Right renal cortex interstitium (tissue), 3 donors: ENCODE measurements around the gene TBC1D7. TPM values are rescaled to one million over a fixed set of nuclear protein-coding genes. Genes with fewer than 3 reads are reported as not detected.

Experiments
- DNase-seq, 3 donors: peaks; one replicate each; pipeline ENCODE4 v3.0.0-alpha.2; 2013; ENCODE audit warnings: low read depth in 3 of 3, low spot score in 2 of 3
- polyA plus RNA-seq, 3 donors: library from polyadenylated mRNA; unstranded; fragments of 120-200 nt; gene quantifications; one replicate each; pipeline ENCODE4 v1.2.1, GENCODE V29; 2013; ENCODE audit not compliant: insufficient read length in 3 of 3

Gene TBC1D7
- polyA plus RNA-seq, 3 donors = 33.0 to 44.9 (median 39.8) TPM

DNA sequence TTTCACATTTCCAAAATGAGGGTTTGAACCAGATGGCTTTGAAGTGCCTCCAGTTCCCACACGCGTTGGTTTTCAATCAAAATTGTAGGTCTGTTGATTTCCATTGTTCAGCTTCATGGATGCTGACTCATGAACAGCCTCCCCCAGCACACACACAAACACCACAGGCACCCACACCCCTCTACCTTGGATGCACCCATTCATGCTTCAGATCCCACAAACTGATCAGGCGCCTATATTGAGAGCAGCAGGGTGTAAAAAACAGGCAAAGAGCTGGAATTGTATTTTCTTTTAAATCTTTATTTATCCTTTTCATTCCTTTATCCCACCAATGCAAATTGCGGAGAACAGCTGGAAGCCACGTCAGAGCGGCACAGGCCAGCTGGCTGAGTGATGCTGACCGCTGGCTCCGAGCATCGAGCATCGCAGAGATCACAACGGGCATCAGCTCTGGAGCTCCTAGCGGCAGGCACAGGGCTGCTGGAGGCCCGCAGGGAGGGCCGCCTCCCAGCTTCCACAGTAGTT lies 29.3 kb upstream of the TBC1D7 start:
- DNase-seq = no peak

DNA sequence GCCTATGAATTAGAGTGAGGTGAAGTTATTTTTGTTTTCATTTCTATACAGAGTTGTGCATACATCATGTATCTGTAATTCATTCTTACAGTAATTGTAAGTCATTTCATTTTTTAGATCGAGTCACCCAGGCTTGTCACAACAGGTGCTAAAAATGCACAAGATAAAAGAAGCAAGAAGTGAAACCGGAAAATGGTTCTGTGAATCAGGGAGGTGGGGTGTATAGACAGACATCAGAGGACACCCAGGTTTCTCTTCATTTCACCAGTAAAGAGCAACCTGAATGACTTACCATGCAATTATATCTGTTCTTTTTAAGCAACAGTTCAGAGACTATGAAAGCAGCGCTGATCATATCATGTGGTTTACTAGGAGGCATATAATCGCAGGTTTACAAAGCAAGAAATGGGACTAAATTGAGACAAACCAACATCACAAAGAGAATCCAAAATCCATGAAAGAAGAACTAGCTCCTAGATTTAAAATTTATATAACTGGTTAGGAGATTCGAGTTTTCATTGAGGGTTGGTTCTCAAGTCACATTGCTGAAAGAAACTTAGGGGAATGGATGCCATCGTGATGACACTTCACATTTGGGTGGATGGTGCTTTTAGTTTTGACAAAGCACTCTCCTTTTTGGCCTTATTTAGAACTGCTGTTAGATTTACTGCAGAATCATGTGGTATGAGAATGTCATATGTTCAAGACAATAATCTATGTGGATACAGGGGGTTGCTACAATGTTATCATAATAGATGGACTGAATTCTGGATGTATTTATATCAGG lies 27.9 kb upstream of the TBC1D7 start:
- DNase-seq = no peak

DNA sequence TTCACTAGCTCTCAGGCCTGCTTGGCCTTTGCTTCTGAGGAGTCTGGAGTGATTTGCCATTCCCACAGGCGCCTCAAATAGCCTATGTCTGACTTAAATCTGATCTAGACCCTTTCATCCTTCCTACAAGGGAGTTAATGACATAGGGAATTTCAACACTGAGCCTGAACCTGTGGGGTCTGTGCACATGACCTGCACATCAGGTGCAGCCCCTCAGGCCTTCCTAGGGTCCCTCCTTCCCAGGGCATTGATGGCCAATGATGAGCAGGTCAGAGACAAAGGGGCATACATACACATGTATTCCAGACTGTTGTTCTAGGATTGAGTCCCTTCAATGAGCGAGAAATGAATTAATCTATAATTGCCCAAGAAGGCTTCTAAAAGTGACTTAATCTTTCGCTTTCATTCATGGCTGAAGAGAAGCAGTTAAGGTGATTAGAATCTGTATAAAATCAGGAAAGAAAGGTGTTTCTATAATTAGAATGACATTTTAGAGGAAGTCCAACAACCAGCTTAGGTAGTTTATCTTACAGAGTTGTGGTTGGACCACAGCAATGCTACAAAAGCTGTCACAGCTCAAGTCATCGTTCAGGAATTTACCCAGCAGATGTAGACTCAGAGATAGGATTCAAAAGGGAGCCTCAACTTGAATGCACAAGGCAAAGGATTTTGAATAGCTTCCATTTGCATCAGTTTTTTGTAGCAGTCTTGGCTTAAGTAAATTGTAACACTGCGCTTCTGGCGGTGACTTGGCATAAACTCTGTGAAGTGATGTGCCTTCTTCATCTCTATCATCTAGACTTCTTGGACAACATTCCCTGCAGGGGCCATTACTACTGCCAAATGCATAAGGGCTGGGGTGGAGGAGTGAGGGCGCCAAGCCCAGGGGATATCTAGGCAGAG lies 27.0 kb upstream of the TBC1D7 start:
- no peak for DNase-seq

DNA sequence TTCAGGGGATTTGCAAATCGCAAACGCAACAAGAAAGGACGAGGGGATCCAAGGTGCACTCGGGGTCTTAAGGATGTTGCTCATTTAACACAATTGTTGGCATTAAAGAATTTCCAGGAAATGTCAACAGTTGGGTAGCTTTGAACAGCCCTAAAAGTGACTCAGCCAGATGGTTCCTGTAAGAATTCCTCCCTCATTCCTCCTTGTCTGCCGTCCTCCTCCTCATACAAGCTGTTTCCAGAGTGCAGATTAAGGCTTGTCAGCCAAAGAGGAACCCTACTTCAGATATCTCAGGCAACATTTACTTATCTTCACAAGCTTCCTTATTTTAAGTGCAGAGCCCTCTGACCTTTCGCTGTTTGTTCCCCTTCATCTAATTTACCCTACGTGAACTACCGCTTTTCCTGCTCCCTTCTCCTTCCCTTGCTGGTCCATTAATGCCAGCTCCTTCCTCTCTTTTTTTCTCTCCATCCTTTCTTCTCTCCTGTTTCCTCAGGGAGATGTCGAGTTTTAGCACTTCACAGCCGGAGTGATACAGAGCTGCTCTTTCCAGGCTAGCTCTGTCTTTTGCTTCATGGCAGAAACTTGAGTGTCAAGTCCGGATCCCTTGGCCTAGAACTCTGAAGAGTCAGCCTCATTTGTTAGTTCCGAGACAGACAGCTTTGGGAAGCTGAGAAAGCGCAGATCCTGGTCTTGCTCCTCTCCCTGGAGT lies 26.1 kb upstream of the TBC1D7 start:
- DNase-seq = no peak

DNA sequence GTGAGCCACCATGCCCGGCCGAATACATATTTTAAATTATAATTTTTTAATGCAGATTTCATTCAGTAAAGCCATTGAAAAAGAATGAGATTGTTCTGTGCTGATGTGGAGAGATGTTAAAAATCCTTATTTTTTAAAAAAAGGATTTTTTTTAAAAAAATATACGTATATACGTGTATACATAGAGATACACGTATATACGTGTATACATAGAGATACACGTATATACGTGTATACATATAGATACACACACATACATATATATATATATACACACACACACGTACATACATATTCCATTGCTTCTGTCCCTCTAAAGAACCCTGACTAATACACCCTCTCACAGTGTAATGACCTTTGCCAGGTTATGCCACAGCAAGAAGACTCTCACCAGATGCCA lies 23.8 kb upstream of the TBC1D7 start:
- no peak for DNase-seq

DNA sequence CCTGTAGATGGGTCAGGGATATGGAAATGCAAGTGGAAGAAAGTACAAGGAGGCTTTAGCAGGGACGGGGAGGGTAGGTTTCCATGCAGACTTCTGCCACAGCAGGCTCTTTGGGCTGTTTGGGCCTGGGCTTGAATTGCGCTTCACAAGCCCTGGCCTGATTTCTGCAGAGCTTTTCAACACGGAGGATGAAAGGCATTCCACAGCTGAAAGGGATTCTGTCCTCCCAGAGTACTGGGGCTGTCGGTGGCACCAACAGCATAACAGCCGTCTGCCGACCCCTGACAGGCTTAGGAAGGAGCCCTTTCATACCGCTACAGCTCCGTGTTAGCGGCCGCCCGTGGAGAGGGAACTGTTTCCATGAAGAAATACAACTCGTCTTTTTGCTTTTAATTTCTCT lies 22.9 kb upstream of the TBC1D7 start:
- DNase-seq = no peak

DNA sequence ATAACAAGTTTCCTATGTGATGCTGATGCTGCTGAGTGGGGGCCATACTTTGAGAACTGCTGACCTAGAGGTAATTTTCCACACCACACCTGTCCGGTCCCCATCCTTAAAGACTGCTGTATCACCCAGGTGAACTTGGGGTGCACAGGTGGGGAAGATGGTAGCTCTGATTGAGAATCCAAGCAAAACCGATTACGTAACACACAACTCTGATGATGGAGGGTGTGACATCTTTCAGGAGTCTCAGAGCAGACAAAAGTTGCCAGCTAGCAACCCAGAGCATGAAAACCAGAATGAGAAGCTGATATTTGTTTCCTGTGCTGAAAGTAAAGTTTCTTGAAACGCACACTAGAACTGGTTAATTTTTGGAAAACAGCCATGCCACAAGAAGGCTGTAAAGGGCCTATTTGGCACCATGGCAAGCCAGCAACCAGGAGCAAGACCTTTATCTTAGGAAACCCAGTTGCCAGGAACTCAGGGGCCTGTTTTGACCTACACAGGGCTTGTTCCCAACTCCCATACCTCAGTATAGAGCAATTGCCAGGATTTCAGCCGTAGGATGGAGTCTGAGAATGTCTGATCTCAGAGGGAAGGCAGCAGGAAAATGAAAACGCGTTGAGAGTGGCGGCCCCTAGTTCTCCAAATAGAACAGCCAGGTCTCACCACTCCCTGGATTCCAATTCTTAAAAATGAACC lies 21.6 kb upstream of the TBC1D7 start:
- DNase-seq = no peak

DNA sequence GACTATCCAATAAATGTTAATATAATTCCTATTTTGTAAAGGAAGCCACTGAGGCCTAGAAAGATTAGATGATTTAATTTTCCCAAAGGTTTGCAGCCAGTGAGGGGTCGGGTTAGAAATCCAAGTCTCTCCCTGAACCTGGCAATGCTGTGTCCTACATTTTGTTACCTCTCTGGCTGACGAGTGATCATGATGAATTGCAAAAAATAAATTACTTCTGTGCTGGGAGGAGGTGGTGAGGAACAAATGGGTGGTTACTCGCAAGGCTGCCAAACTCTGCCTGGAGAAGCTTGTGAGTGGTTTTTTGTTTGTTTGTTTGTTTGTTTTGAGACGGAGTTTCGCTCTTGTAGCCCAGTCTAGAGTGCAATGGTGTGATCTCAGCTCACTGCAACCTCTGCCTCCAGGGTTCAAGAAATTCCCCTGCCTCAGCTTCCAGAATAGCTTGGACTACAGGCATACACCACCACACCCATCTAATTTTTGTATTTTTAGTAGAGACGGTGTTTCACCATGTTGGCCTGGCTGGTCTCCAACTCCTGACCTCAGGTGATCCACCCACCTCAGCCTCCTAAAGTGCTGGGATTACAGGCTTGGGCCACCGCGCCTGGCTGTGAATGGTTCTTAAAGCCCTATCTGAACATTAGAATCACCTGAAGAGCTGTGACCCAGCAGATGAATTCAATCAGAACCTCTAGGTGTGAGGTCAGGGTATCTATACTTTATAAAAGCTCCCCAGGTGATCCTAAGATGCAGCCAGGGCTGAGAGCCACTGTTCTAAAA lies 20.2 kb upstream of the TBC1D7 start:
- no peak for DNase-seq

DNA sequence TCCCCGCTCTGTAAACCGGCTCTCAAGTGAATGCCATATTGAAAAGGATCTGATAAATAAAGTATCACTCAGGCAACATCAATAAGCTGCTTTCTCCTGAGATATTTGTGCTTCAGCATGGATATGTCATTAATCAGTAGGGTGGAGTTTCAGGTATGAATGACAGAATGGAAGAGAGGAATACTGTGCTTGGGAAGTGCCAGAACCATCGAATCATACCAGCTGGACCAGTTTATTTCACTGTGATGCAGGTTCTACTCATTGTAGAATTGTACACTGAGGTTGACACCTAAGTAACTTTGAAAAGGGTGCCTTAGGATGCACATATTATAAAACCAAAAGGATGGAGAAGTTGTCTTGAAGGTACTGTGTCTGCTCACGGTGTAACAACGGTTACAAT lies 17.9 kb upstream of the TBC1D7 start:
- no peak for DNase-seq

DNA sequence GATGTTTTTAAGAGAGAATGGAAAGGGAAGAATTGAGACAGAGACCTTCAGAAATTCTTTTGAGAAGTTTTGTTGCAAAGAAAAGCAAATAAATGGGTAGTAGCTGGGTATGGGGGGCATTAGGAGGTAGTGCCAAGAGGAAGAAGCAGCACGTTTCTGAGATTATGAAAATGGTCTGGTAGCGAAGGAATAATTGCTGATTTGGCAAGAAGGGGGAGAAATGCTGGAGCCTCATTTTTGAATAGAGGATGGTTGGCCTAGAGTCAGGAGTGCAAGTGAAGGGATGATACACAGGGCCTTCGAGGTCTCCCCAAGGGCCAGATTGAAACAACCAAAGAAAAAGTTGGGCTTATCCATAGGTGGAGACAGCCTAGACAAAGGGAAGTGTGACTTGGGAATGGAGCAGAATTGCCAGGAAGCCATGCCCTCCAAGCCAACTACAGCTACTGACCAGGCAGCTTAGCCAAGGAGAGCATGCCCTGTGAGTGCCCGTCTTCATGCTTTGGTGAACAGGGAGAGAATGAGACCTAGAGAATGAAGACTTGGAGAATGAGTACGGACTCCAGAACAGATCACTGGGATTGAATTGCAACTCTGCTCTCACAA lies 14.2 kb upstream of the TBC1D7 start:
- DNase-seq = no peak

DNA sequence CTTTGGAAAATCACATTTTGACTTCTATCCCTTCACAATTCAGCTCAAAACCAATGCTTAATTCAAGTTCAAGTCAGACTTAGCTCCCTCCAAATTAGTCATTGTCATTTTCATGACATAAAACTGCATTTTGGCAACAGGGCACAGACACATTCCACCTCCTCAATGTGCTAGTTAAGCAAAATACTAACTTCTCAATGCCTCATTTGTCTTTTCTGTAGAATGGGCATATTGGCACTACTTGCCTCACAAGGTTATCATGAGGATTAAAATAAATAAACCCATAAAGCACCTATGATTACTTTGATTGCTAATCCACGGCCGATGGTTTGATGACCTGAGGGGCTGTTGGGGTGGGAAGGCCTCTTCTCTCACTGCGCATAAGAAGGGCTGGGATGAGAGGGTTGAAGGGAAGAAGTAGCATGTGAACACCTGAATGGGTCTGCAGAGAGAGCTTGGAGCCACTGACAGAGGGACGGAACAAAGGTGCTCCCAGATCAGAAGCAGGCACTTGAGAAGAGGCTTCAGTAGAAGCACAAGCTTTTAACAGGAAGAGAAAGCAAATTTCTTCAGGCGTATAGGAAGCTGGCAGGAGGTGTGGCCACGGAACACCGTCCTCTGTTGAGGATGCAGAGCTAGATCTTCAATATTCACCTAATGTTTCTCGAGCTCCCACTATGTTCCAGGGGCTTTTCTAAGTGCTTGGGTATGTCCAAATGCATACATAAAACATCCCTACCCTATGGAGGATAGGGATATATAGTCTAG lies 11.7 kb upstream of the TBC1D7 start:
- DNase-seq = no peak

DNA sequence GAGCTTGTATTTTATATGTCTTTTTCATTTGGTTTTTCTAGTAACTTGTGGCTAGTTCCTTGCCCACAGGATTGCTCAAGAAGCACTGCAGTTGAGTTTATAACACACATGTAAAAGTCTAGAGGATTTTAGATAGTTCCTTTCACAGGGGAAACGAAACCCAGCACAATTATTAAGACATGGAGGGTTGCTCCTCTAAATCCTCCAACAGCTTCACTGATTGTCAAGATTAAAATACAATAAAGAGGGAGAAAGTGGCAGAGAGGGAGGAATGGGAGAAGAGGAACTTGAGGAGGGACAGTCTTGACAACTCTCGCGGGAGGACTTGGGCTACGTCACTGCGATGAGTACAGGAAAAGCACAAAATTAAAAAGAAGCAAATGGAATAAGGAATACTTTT lies 9.7 kb upstream of the TBC1D7 start:
- DNase-seq = no peak

DNA sequence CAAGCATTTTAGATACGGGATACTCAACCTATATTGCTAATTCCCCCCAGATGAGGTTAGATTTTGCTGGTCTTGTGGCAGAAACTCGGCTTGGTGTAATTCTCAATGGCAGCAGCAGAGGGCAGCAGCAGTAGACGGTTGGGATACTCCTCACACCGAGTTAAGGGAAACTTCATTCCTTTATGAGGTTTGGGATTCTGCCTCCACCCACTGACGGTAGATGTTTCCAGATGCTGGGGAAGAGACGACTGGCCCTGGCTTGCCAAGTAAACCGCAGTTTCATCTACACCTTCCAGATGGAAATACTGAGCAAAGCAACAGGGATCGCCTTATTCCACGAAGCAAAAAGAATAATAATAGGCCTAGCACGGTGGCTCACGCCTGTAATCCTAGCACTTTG lies 8.2 kb upstream of the TBC1D7 start:
- DNase-seq = peak in 2 of 3 donors; percentile 63 to 65

DNA sequence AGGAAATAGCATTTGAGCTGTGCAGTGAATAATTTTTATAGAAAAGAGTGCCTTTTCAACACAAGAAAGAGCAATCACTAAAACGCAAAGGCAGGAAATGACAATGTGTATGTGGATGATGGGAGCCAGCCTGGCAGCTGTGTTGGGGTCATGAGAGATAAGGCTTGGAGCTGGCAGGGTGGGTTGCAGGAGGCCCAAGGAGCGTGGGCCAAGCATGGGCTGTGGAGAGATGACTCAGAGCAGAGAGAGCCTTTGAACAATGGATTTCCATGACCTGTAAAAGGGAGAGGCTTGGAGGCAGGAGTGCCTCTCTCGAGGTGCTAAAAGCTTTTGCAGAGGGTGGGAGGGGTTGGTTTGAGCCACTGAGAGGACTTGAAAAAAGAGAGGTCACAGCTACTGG lies 6.6 kb upstream of the TBC1D7 start:
- no peak for DNase-seq

DNA sequence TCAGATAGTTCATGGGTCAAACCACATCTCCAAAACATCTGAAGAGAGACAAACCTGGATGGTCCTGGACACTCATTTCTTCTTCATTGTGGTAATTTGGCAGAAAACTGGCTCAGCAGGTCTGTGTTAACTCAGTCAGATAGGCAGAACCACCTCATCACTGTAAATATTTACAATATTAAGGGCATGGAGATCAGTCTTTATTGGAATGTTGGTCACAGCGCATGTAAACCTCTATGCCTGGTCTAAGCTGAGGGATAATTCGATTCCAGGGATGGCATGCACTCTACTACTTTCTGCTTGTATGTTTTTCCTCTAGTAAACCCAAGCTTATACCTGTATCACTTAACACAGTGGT lies 4.0 kb upstream of the TBC1D7 start:
- DNase-seq = no peak

DNA sequence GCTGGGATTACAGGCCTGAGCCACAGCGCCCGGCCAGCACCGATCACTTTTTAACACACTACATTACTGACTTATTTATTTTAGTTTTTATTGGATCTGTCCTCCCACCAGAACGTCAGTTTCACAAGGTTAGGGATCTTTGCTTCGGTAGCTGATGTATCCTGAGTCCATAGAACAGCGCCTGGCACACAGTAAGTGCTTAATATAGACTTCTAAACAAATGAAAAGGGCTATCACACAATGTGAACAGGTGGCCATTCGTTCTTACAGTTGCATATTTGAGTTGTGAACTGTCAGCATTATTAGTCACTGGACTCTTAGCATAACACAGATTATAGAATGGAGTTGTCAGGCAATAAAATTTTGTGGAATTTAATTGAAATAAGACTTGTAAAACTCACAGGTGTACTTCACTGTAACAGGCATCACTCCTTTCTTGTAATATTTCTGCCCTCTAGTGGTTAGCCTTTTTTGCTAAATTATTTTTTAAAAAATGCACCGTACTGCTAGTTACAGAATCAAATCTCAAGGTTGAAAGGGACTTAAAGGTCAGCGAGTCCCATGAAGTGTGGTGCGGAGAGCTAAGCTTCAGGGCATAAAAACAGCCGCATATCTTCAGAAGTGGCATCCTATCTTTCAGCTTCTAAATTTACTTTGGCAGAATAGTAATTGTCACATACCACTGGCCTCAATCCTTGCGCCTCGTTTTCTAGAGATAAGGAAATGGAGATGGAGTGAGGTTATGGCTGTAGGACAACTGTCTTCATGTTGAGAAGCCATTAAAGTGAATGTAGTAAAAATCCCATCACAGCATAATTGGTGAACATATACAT lies 3.4 kb upstream of the TBC1D7 start:
- DNase-seq = no peak

DNA sequence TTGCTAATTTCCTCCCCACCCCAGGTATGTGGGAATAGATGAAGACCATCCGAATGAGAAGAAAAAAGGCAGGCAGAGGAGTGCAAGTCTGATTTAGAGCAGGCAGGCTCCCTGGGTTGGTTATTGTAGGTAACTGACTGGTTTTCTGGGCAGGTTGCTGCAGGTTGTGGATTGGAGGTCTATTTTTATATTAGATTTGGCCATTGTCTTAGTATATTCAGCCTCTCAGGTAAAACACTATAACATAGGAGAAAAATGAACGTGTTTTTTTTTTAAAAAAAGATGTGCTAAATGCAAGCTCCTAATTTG lies 492 bp upstream of the TBC1D7 start:
- no peak for DNase-seq

DNA sequence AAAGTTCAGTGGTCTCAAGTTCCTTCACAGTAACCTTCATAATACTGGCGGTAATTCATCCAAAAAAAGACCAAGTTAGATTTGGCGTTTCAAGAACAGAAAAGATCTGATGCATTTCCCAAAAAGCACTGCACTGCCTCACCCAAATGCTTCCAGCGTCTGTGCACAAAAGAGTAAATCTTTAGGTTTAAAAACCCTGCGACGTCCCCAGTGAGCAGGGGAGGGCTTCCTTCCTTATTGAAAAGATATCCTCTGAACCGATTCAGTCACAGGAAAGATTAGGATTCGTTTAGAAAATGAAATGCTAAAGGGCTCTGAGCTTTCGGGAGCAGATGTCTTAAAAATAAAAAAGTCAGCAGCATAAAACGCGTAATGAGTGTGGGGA lies 654 bp downstream of the TBC1D7 start:
- DNase-seq = no peak
